Endodermal cell (in vitro differentiated cells): ENCODE data around the gene NUP42. TPM values are rescaled to one million over a fixed set of nuclear protein-coding genes. Genes with fewer than 3 reads are reported as not detected.

Experiments
- DNase-seq: peaks from one replicate; pipeline ENCODE4 v3.0.0-alpha.2; 2017
- H3K27ac ChIP-seq: 2 replicates; pipeline ENCODE4 v1.5.1; 2013; ENCODE audit warnings: mild to moderate bottlenecking, low read depth, low read length, moderate library complexity
- H3K27me3 ChIP-seq: 2 replicates; pipeline ENCODE4 v1.6.1; 2013; ENCODE audit warnings: mild to moderate bottlenecking, low read length, moderate library complexity; ENCODE audit not compliant: insufficient read depth, control insufficient read depth, poor library complexity, severe bottlenecking
- H3K36me3 ChIP-seq: 2 replicates; pipeline ENCODE4 v1.7.0; 2013; ENCODE audit warnings: mild to moderate bottlenecking, low read length, moderate library complexity; ENCODE audit not compliant: control insufficient read depth, insufficient read depth
- H3K4me1 ChIP-seq: one replicate; pipeline ENCODE4 v1.7.0; 2013; ENCODE audit warnings: low read length; ENCODE audit not compliant: control insufficient read depth, insufficient read depth
- H3K4me3 ChIP-seq: 2 replicates; pipeline ENCODE4 v1.5.1; 2013; ENCODE audit warnings: mild to moderate bottlenecking, low read length, moderate library complexity
- H3K9ac ChIP-seq: 2 replicates; pipeline ENCODE4 v1.6.1; 2013; ENCODE audit warnings: mild to moderate bottlenecking, low read length, moderate library complexity; ENCODE audit not compliant: poor library complexity, severe bottlenecking; ENCODE audit errors: extremely low read depth
- H3K9me3 ChIP-seq: 2 replicates; pipeline ENCODE4 v1.6.1; 2013; ENCODE audit warnings: mild to moderate bottlenecking, low read length, moderate library complexity; ENCODE audit not compliant: control insufficient read depth
- H3K27ac Mint-ChIP-seq: 2 replicates; pipeline ENCODE4 v1.8.0; 2020; ENCODE audit warnings: mixed read lengths
- H3K27me3 Mint-ChIP-seq: 2 replicates; pipeline ENCODE4 v1.8.0; 2021; ENCODE audit warnings: mild to moderate bottlenecking, mixed read lengths; ENCODE audit not compliant: insufficient read depth
- H3K36me3 Mint-ChIP-seq: 2 replicates; pipeline ENCODE4 v1.8.0; 2020; ENCODE audit warnings: low read depth, mixed read lengths
- H3K4me1 Mint-ChIP-seq: 2 replicates; pipeline ENCODE4 v1.8.0; 2020; ENCODE audit warnings: mixed read lengths
- H3K4me3 Mint-ChIP-seq: 2 replicates; pipeline ENCODE4 v1.8.0; 2020; ENCODE audit warnings: mild to moderate bottlenecking, moderate library complexity, mixed read lengths
- H3K9me3 Mint-ChIP-seq: 2 replicates; pipeline ENCODE4 v1.8.0; 2020; ENCODE audit warnings: mild to moderate bottlenecking, mixed read lengths
- CTCF ChIP-seq: fragments of 200-600 bp; sonication (generic); conservative IDR thresholded peaks from 2 replicates; pipeline ENCODE4 v1.5.0; 2021; ENCODE audit warnings: antibody characterized with exemption, mild to moderate bottlenecking
- WGBS, 2 experiments: methylation state at CpG; one replicate each; pipeline versions ENCODE4 v1.1.5 to v1.1.7; 2013; ENCODE audit warnings: missing lambda C conversion rate in 2 of 2, mixed read lengths in 1 of 2; ENCODE audit not compliant: insufficient coverage in 1 of 2, insufficient read length in 1 of 2; 5-methylcytosine and 5-hydroxymethylcytosine counted together
- total RNA-seq, 2 donors: library from RNA; stranded (reverse); fragmentation: NEBNext Ultra II Directional in 1 of 2; extraction: Animal tissue kit (Norgen Biotek cat#: 25700) in 1 of 2; gene quantifications; 2 replicates in 1 of 2; 3 replicates in 1 of 2; pipeline ENCODE4 v1.2.1, GENCODE V29; 2021

Gene NUP42
- total RNA-seq, 2 donors from 2014 or later = 26.3 to 31.3 TPM

DNA sequence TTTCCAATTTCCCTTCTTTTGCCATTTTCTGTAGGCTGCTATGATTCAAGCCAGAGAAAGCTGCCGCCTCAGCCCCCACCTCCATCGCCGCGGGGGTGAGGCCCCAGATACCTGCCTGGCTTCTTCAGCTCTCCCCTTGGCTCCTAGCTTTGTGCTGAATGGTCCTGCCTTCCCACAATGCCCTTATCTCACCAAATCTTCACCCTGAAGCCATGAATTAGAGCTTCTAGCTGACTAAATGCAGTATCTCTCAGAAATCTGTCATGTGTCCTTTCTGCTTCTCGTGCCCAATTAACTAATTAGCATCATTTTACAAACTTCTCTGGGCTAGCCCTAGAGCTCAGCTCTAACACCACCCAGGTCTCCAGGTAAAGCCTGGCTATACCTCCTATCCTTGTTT, 32.6 kb downstream of the NUP42 start:
- peaks cover 4% of the 10 kb centered on the region for H3K4me1 ChIP-seq
- no peaks in the 10 kb centered on the region for H3K36me3 ChIP-seq
- no peaks in the 10 kb centered on the region for H3K9me3 ChIP-seq
- Mint-ChIP-seq H3K4me3 (no peak overlapping the region), H3K36me3 (no peaks in the 10 kb centered on the region), H3K9me3 (no peaks in the 10 kb centered on the region), H3K4me1 (peaks cover 17% of the 10 kb centered on the region), H3K27me3 (peaks cover 3% of the 10 kb centered on the region), H3K27ac (no peak overlapping the region)
- H3K9ac ChIP-seq = no peak overlapping the region
- WGBS, 2 experiments = 89 to 100% methylated on average over 5 of the region's 5 CpGs
- DNase-seq = no peak
- peaks cover 8% of the 10 kb centered on the region for H3K27me3 ChIP-seq
- no peak overlapping the region for H3K27ac ChIP-seq
- TF ChIP-seq CTCF = no peak
- no peak overlapping the region for H3K4me3 ChIP-seq

- H3K4me1 ChIP-seq = peaks cover 4% of the 10 kb centered on the region
- Mint-ChIP-seq H3K27ac (no peak overlapping the region), H3K27me3 (peaks cover 3% of the 10 kb centered on the region), H3K36me3 (no peaks in the 10 kb centered on the region), H3K9me3 (no peaks in the 10 kb centered on the region), H3K4me3 (no peak overlapping the region), H3K4me1 (peaks cover 17% of the 10 kb centered on the region)
- WGBS, 2 experiments = 86% methylated on average over 1 of the region's 6 CpGs; no CpG with 5 or more reads in 1 of the 2 experiments
- H3K27ac ChIP-seq = no peak overlapping the region
- peaks cover 8% of the 10 kb centered on the region for H3K27me3 ChIP-seq
- H3K36me3 ChIP-seq = no peaks in the 10 kb centered on the region
- no peak for TF ChIP-seq CTCF
- no peak overlapping the region for H3K9ac ChIP-seq
- H3K9me3 ChIP-seq = no peaks in the 10 kb centered on the region
- no peak overlapping the region for H3K4me3 ChIP-seq
- no peak for DNase-seq
Measured at GRCh38 chr7:23214938-23215337, 33.1 kb downstream of the NUP42 start.

DNA sequence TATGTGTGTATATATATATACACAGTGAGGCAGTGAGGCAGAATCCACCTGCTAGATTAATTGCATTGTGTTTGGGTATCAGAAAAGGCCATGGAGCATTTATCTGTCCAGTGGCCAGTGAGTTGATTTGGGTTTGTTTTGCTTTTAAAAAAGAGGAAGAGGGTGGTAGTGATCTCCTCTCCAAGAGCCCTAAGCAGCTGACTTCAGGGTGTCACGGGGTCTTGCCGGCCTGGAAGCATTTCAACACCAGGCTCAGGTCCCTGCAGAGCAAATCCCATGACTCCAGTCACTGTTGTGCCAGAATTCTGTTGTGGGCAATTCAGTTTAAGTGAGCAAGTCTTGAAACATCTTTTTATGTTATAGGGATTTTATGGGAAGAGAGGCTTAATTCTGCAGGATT, 34.2 kb downstream of the NUP42 start:
- peaks cover 2% of the 10 kb centered on the region for H3K27me3 Mint-ChIP-seq

More for the DNA sequence above, 34.2 kb downstream of the NUP42 start:
- DNase-seq = no peak
- Histone ChIP-seq H3K9ac (no peak overlapping the region), H3K27me3 (no peaks in the 10 kb centered on the region), H3K4me1 (peaks cover 4% of the 10 kb centered on the region), H3K9me3 (no peaks in the 10 kb centered on the region), H3K36me3 (no peaks in the 10 kb centered on the region), H3K27ac (no peak overlapping the region), H3K4me3 (no peak overlapping the region)
- WGBS, 2 experiments = 91% methylated on average over 2 of the region's 2 CpGs; no CpG with 5 or more reads in 1 of the 2 experiments
- Mint-ChIP-seq H3K4me1 (peaks cover 23% of the 10 kb centered on the region), H3K27ac (no peak overlapping the region), H3K4me3 (no peak overlapping the region), H3K9me3 (no peaks in the 10 kb centered on the region), H3K36me3 (no peaks in the 10 kb centered on the region)
- TF ChIP-seq CTCF = no peak
